Panc1 (cell line): ENCODE data around the gene MLPH.

Experiments used
- CTCF ChIP-seq: fragments of 450-650 bp; IDR thresholded peaks from 2 replicates; pipeline ENCODE4 v1.5.1; 2017; ENCODE audit warnings: mild to moderate bottlenecking
- POLR2AphosphoS5 ChIP-seq: IDR thresholded peaks from 2 replicates; pipeline ENCODE4 v1.6.1; 2012; ENCODE audit warnings: mild to moderate bottlenecking, low read depth, low read length, moderate library complexity
- REST ChIP-seq, 2 experiments: IDR thresholded peaks; 2 replicates each; pipeline ENCODE4 v1.6.1; 2011 to 2012; ENCODE audit warnings: low read depth in 2 of 2, control low read depth in 1 of 2, low read length in 1 of 2, mild to moderate bottlenecking in 1 of 2, moderate library complexity in 1 of 2; ENCODE audit not compliant: insufficient read depth in 1 of 2
- SIN3A ChIP-seq: IDR thresholded peaks from 2 replicates; pipeline ENCODE4 v1.6.1; 2012; ENCODE audit warnings: low read depth, mild to moderate bottlenecking, low read length, moderate library complexity, borderline replicate concordance; ENCODE audit not compliant: insufficient read depth
- TCF7L2 ChIP-seq: IDR thresholded peaks from 2 replicates; pipeline ENCODE4 v1.6.1; 2011; ENCODE audit warnings: mild to moderate bottlenecking, low read depth, low read length, inconsistent platforms

- TF ChIP-seq POLR2AphosphoS5 = no peak
- TF ChIP-seq CTCF = no peak
- no peak for TF ChIP-seq SIN3A
- TF ChIP-seq REST (IDR thresholded peaks at IDR 0.05; ENCODE audit: insufficient read depth in 1 of 2, low read depth in 2 of 2, low read length in 1 of 2) = no peak
- TF ChIP-seq TCF7L2 = no peak
These were observed 82.0 kb downstream of the MLPH start for GRCh38 chr2:237569041-237569440.
